Measurements from ENCODE around the gene FILIP1. TPM values are rescaled to one million over a fixed set of nuclear protein-coding genes. Genes with fewer than 3 reads are reported as not detected.

FILIP1 gene
- total RNA-seq, 1 experiment from 2014 or later: not detected

DNA sequence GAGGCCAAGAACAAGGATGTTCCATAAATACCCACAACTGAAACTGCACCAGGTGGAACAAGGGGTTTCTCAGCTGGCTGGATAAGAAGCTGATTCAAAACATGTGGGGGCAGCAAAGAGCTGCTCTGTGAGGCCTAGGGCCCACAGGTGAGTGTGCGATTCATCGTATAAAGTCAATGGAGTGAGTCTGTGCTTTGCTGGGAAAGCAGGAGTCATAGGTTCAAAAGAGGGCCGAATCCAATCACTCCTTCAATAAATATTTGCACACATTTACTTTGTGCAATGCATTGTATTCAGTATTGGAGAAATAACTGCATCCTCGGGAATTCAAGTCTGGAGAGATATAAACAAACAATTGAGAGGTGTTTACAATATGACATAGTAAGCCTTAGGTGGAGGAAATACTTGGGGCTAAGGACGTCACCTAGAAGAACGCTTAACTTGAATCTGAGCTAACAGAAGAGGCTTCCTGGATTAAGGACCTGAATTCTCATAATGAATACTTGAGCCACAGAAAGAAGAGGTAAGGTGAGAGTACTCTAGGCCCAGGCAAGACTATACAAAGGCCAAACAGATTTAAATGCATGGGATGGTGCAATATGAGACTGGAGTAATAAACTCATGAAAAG, 125.3 kb downstream of the FILIP1 start:
- TF ChIP-seq, protein P1, sequence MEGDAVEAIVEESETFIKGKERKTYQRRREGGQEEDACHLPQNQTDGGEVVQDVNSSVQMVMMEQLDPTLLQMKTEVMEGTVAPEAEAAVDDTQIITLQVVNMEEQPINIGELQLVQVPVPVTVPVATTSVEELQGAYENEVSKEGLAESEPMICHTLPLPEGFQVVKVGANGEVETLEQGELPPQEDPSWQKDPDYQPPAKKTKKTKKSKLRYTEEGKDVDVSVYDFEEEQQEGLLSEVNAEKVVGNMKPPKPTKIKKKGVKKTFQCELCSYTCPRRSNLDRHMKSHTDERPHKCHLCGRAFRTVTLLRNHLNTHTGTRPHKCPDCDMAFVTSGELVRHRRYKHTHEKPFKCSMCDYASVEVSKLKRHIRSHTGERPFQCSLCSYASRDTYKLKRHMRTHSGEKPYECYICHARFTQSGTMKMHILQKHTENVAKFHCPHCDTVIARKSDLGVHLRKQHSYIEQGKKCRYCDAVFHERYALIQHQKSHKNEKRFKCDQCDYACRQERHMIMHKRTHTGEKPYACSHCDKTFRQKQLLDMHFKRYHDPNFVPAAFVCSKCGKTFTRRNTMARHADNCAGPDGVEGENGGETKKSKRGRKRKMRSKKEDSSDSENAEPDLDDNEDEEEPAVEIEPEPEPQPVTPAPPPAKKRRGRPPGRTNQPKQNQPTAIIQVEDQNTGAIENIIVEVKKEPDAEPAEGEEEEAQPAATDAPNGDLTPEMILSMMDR (conservative IDR thresholded peaks at IDR 0.05; ENCODE audit: low read depth, low read length): peak; percentile 76
- TF ChIP-seq EZH2phosphoT487 (IDR thresholded peaks at IDR 0.05; ENCODE audit: borderline replicate concordance, low read length): no peak
- Histone ChIP-seq H3K9ac (ENCODE audit: low read length) (no peak overlapping the region), H3K79me2 (ENCODE audit: low read length) (no peaks in the 10 kb centered on the region), H3K9me2 (replicated peaks; ENCODE audit: low read length) (no peaks in the 10 kb centered on the region), H3K27ac (ENCODE audit: low read length) (peak overlapping the region; percentile 30; the same call in 1 of the 2 replicates), H2AFZ (ENCODE audit: low read length) (peak overlapping the region; percentile 24; the same call in 1 of the 2 replicates), H4K20me1 (ENCODE audit: low read length) (no peaks in the 10 kb centered on the region), H3F3A (ENCODE audit: low read length, unreplicated experiment) (no peaks in the 10 kb centered on the region), H3K36me3 (ENCODE audit: low read depth, low read length) (no peaks in the 10 kb centered on the region), H3K4me1 (ENCODE audit: insufficient read depth, low read length) (0 out of 2 replicates have a peak, but pooled peaks cover 9% of the 10 kb centered on the region), H3K9me3 (ENCODE audit: low read length) (no peaks in the 10 kb centered on the region), H3K27me3 (ENCODE audit: low read length) (no peaks in the 10 kb centered on the region), H3K4me3 (ENCODE audit: low read length) (no peak overlapping the region), H3K4me2 (ENCODE audit: low read length) (no peak overlapping the region)
- ATAC-seq (peak; percentile 85), DNase-seq (peak; percentile 77)
- BruUV-seq (replicated peaks): no TSS peak
- POLR2A ChIA-PET (ENCODE audit: unreplicated experiment): no interaction called here
- CTCF ChIA-PET: interaction anchor here (1.3 kb wide), 1 partner anchor 156 kb away, joined by 10 read pairs; no protein-coding TSS in a partner anchor
- intact Hi-C loops (cut with micrococcal nuclease): loop anchor here (1.0 to 2.0 kb wide), 2 partner anchors 71 to 158 kb away; no protein-coding TSS in a partner anchor

DNA sequence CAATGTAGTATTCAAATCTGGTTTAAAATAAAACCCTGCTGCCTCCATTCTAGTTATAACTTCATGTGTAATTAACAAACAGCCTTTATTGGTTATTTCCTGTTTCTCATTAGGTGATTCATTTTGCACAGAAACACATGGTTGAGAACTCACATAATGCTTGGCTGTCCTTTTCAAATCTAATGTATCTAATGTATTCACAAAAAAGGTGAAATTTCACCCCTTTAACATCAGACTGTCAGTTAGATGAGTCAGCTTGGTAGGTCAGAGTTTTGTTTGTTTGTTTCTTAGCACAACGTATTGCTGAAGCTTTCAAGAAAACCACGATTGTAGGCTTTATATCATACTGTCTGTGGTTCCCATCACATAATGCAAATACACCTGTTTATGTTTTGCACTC, 130.3 kb downstream of the FILIP1 start:
- Histone ChIP-seq H3K27ac (ENCODE audit: low read length) (no peak overlapping the region), H3K79me2 (ENCODE audit: low read length) (no peaks in the 10 kb centered on the region), H3F3A (ENCODE audit: low read length, unreplicated experiment) (no peaks in the 10 kb centered on the region), H3K4me3 (ENCODE audit: low read length) (no peak overlapping the region), H3K4me2 (ENCODE audit: low read length) (no peak overlapping the region), H3K9me3 (ENCODE audit: low read length) (no peaks in the 10 kb centered on the region), H2AFZ (ENCODE audit: low read length) (no peak overlapping the region), H3K4me1 (ENCODE audit: insufficient read depth, low read length) (0 out of 2 replicates have a peak, but pooled peaks cover 7% of the 10 kb centered on the region), H3K9ac (ENCODE audit: low read length) (no peak overlapping the region), H3K9me2 (replicated peaks; ENCODE audit: low read length) (no peaks in the 10 kb centered on the region), H3K36me3 (ENCODE audit: low read depth, low read length) (no peaks in the 10 kb centered on the region), H4K20me1 (ENCODE audit: low read length) (no peaks in the 10 kb centered on the region), H3K27me3 (ENCODE audit: low read length) (no peaks in the 10 kb centered on the region)
- no TSS peak for BruUV-seq (replicated peaks)
- POLR2A ChIA-PET (ENCODE audit: unreplicated experiment): no interaction called here
- TF ChIP-seq EZH2phosphoT487 (IDR thresholded peaks at IDR 0.05; ENCODE audit: borderline replicate concordance, low read length): no peak
- TF ChIP-seq, protein P1 (conservative IDR thresholded peaks at IDR 0.05; ENCODE audit: low read depth, low read length): no peak
- TF ChIP-seq EZH2 (IDR thresholded peaks at IDR 0.05; ENCODE audit: low read length, unreplicated experiment): no peak
- CTCF ChIA-PET: no interaction called here
- ATAC-seq (peak; percentile 37), DNase-seq (peak; percentile 10)
- intact Hi-C loops (cut with micrococcal nuclease): loop anchor here (5.0 kb wide), 1 partner anchor 96 kb away; no protein-coding TSS in a partner anchor

DNA sequence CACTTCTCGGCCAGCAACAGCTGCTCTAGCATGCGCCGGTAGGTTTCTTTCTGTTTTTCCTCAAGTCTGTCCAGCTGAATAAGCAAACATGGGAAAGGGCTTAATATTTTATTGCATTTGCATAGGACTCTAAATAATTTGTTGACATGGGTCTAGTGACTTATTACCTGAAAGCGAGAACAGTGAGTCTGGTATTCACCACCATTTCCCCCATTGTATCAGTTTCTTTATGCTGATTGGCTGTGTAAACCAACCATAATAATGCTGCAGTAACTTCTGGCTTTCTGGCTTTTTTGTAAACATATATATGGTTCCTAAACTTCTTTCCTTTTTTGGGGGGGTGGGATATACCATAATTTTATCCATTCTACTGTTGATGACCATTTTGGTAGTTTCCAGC, 140.0 kb downstream of the FILIP1 start:
- no peaks in the 10 kb centered on the region for H3K79me2 ChIP-seq (ENCODE audit: low read length)
- H3K9me2 ChIP-seq (replicated peaks; ENCODE audit: low read length): no peaks in the 10 kb centered on the region
- H3K27ac ChIP-seq (ENCODE audit: low read length): no peak overlapping the region
- H3F3A ChIP-seq (ENCODE audit: low read length, unreplicated experiment): no peaks in the 10 kb centered on the region
- H3K4me2 ChIP-seq (ENCODE audit: low read length): no peak overlapping the region
- ATAC-seq (no peak), DNase-seq (no peak)
- no peak overlapping the region for H3K9ac ChIP-seq (ENCODE audit: low read length)
- H3K4me1 ChIP-seq (ENCODE audit: insufficient read depth, low read length): no peaks in the 10 kb centered on the region
- no peaks in the 10 kb centered on the region for H3K9me3 ChIP-seq (ENCODE audit: low read length)
- POLR2A ChIA-PET (ENCODE audit: unreplicated experiment): no interaction called here
- H3K4me3 ChIP-seq (ENCODE audit: low read length): no peak overlapping the region
- H3K36me3 ChIP-seq (ENCODE audit: low read depth, low read length): no peaks in the 10 kb centered on the region
- H2AFZ ChIP-seq (ENCODE audit: low read length): no peak overlapping the region
- no peaks in the 10 kb centered on the region for H3K27me3 ChIP-seq (ENCODE audit: low read length)
- TF ChIP-seq EZH2phosphoT487 (IDR thresholded peaks at IDR 0.05; ENCODE audit: borderline replicate concordance, low read length): no peak
- TF ChIP-seq EZH2 (IDR thresholded peaks at IDR 0.05; ENCODE audit: low read length, unreplicated experiment): no peak
- TF ChIP-seq, protein P1 (conservative IDR thresholded peaks at IDR 0.05; ENCODE audit: low read depth, low read length): no peak
- intact Hi-C loops (cut with micrococcal nuclease): no loop called here
- no peaks in the 10 kb centered on the region for H4K20me1 ChIP-seq (ENCODE audit: low read length)
- CTCF ChIA-PET: no interaction called here
- BruUV-seq (replicated peaks): no TSS peak
